ENCODE data around the gene TEK.

DNA sequence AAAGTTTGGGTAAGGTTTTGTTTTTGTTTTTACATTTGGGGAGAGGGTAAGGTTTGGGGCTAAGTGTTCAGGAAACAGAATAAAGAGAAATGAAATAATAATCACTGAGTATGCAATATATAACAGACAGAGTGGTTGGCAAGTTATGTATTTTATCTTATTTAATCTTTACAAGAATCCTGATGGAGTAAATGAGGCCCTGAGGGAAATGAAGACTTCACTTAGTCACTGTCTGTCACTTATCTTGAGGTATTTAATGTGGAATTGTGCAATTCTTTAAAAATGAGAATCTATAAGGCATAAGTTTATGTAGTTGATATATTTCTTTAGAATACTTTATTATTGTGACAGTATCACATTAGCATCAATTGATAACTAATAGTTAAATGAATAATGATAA lies 48.1 kb downstream of the TEK start:
- TF ChIP-seq, protein P1, sequence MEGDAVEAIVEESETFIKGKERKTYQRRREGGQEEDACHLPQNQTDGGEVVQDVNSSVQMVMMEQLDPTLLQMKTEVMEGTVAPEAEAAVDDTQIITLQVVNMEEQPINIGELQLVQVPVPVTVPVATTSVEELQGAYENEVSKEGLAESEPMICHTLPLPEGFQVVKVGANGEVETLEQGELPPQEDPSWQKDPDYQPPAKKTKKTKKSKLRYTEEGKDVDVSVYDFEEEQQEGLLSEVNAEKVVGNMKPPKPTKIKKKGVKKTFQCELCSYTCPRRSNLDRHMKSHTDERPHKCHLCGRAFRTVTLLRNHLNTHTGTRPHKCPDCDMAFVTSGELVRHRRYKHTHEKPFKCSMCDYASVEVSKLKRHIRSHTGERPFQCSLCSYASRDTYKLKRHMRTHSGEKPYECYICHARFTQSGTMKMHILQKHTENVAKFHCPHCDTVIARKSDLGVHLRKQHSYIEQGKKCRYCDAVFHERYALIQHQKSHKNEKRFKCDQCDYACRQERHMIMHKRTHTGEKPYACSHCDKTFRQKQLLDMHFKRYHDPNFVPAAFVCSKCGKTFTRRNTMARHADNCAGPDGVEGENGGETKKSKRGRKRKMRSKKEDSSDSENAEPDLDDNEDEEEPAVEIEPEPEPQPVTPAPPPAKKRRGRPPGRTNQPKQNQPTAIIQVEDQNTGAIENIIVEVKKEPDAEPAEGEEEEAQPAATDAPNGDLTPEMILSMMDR (IDR thresholded peaks at IDR 0.05; ENCODE audit: low read depth, low read length, poor library complexity, severe bottlenecking), result no peak
- TF ChIP-seq EZH2phosphoT487 (IDR thresholded peaks at IDR 0.05; ENCODE audit: borderline replicate concordance, low read length), result no peak

Measured in DOHH2 (cell line).